Left colon (tissue), 2 donors: ENCODE data around the gene PQBP1. TPM values are rescaled to one million over a fixed set of nuclear protein-coding genes. Genes with fewer than 3 reads are reported as not detected.
"Not testable (repeated sequence)": the region's sequence is repeated elsewhere in the genome, so short reads cannot be mapped to it uniquely, and the experiment has no call there.

ENCODE experiments used
- ATAC-seq: fragments of 200-7000 bp; cut with Tn5 transposase; one replicate; pipeline ENCODE4 v1.9.1; 2020; ENCODE audit warnings: mild to moderate bottlenecking, moderate library complexity
- DNase-seq, 2 donors: peaks; one replicate each; pipeline ENCODE4 v3.0.0-alpha.2; 2020
- intact Hi-C, 2 donors: fragments of 100-400 bp; cut with DNase I in 1 of 2; cut with micrococcal nuclease in 1 of 2; formaldehyde crosslinking; loops; one replicate each; pipeline versions ENCODE4 v1.11.2 to v1.14.0; 2022; cut with DNase I, micrococcal nuclease
- long read RNA-seq: library from polyadenylated mRNA; unstranded; transcript quantifications from one replicate; pipeline ENCODE4 v2.0.0, GENCODE V29; 2021
- total RNA-seq, 2 donors: library from RNA; stranded (reverse); fragmentation: NEBNext Ultra II Directional; extraction: Animal tissue kit (Norgen Biotek cat#: 25700); gene quantifications; one replicate each; pipeline ENCODE4 v1.2.1, GENCODE V29; 2021
- donor health status: DM: no; HTN: no; CAD: no.
- donor health status: DM: yes; HTN: yes; CAD: no.

Gene PQBP1
- 10 to 100 TPM; 68.8 to 70.5 TPM for total RNA-seq
- long read RNA-seq, transcript PQBP1-207 (7 exons, 1,020 nt): major isoform, 23 of 44 reads
- long read RNA-seq, transcript PQBP1-203 (7 exons, 1,056 nt): minor isoform, 7 of 44 reads
- long read RNA-seq, partial matches to known transcripts: 3 of 44 reads
- long read RNA-seq, other reads (novel, unspliced or antisense): 5 of 44 reads

- peak; percentile 88 to 93 for DNase-seq
- intact Hi-C loops: no loop called here
- peak; percentile 90 for ATAC-seq
These were observed at the start of gene PQBP1, which contains the start of gene TIMM17B for GRCh38 chrX:48897625-48898306. PQBP1 (plus strand) TSS chrX:48897930; CDS start chrX:48898510, 580 bp downstream. TIMM17B (minus strand) TSS chrX:48897768; CDS start chrX:48897749, 19 bp downstream.

GRCh38 chrX:48848847-48849246, 48.9 kb upstream of the PQBP1 start:
- ATAC-seq: no peak
- intact Hi-C loops: no loop called here
- no peak for DNase-seq

DNA sequence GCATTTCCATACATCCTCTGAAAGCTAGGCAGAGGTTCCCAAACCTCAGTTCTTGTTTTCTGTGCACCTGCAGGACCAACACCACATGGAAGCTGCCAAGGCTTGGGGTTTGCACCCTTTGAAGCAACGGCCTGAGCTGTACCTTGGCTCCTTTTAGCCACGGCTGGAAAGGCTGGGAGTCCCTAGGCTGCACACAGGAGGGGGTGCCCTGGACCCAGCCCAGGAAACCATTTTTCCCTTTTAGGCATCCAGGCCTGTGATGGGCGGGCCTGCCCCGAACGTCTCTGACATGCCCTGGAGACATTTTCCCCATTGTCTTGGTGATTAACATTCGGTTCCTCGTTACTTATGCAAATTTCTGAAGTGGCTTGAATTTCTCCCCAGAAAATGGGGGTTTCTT, 44.9 kb upstream of the PQBP1 start:
- no peak for DNase-seq
- intact Hi-C loops: no loop called here
- ATAC-seq: no peak

GRCh38 chrX:48853494-48853893, 44.2 kb upstream of the PQBP1 start:
- intact Hi-C loops, ATAC-seq, DNase-seq: not testable (repeated sequence)

- intact Hi-C loops, ATAC-seq: not testable (repeated sequence)
These were observed 43.5 kb upstream of the PQBP1 start for GRCh38 chrX:48854121-48854804.

DNA sequence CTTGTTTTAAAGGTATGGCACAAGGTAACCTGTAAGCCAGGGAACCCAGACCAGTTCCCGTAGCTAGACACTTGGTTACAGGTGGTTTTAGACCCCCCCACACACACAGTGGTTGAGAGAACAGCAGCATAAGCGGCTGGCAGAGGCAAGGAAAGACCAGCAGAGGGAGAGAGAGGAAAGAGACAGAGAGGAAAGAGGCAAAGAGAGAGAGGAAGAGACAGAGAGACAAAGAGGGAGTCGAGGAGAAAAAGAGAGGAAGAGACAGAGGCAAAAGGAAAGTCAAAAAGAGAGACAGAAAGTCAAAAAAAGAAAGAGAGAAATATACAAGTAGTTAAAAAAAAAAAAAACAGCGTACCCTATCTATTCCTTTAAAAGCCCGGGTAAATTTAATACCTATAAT, 42.8 kb upstream of the PQBP1 start:
- ATAC-seq: no peak
- intact Hi-C loops: no loop called here
- DNase-seq: no peak

More at GRCh38 chrX:48854121-48854804, 43.5 kb upstream of the PQBP1 start:
- not testable (repeated sequence) for DNase-seq

GRCh38 chrX:48864210-48864609, 33.5 kb upstream of the PQBP1 start:
- intact Hi-C loops: no loop called here
- DNase-seq: no peak
- ATAC-seq: peak; percentile 56

- not testable (repeated sequence) for ATAC-seq, DNase-seq
These were observed 25.7 kb upstream of the PQBP1 start for GRCh38 chrX:48872017-48872416.

DNA sequence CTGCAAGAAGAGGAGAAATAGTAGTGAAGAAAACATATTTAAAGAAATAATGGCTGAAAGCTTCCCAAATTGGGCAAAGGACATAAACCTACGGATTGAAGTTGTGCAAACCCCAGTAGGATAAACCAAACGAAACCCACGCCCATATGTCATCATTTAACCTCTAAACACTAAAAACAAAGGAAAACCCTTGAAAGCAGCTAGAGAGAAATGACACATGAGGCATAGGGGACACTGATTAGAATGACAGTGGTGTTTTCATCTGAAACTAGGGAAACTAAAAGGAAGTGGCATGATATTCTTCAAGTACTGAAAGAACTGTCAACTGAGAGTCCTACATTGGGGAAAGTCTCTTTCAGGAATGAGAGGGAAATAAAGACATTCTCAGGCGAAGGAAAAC, 20.8 kb upstream of the PQBP1 start:
- intact Hi-C loops, ATAC-seq, DNase-seq: not testable (repeated sequence)

More at GRCh38 chrX:48872017-48872416, 25.7 kb upstream of the PQBP1 start:
- intact Hi-C loops: not testable (repeated sequence)

GRCh38 chrX:48883729-48884128, 14.0 kb upstream of the PQBP1 start:
- intact Hi-C loops: no loop called here
- no peak for ATAC-seq
- DNase-seq: no peak

DNA sequence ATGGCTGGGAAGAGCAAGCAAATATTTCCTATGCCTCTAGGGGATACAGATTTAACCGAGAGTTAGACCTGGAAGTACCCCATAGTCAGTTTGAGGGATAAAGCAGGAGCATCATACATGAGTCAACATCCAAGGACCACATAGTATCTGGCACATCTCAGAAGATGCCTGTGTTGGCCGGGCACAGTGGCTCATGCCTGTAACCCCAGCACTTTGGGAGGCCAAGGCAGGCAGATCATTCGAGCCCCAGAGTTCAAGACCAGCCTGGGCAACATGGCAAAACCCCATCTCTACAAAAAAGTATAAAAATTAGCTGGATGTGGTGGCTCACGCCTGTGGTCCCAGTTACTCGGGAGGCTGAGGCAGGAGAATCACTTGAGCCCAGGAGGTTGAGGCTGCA, 11.1 kb upstream of the PQBP1 start:
- ATAC-seq, intact Hi-C loops: not testable (repeated sequence)

DNA sequence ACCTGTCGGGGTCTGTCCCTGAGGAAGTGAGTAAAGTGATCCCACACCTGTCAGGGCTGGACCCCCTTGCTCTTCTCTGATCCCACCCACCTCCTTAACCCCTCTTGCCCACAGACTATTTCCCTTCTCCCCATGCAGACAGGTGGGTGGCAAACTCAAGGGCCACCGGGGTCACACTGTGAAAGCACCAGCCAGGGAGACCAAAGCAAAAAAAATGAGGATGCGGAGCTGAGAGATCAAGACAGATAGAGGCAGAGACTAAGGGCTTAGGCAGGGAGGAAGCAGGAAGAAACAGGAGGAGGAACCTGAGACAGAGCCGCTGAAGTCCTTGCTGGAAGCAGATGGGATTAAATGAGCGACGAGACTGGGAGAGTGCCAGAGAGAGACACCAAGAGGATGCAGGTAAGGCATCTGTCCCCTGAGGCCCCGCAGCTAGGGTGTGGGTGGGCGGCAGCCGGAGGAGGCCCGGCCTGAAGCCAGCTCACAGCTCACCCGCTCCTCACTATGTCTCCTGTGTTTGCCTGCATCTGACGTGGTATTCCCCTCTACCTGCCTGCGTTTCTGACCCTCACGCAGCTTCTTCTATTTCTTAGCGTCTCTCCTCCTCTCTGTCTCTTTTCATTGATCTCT, 7.3 kb upstream of the PQBP1 start:
- intact Hi-C loops: no loop called here
- DNase-seq (no peak), ATAC-seq (peak; percentile 6)

More for the DNA sequence above, 11.1 kb upstream of the PQBP1 start:
- not testable (repeated sequence) for DNase-seq

DNA sequence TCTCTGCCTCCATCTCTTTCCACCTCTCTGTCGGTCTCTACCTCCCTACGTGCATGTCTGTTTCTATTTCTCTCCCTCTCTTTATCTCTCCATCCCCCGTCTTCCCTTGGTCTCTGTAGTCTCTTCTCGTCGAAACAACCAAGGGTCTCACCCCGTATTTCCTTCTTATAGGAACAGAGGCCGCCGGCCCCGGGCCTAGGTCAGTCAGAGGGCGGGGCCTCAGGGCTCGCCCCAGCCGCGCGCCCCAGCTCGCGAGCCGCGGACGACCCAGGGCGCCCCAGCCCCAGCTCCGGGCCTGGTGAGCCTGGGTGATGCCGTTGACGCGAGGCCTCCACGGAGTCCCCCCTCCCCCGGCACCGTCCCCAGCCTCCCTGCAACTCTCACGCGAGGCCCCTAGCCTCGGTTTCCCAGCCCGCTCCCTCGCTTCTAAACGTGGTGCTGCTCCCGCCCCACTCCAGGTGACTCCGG, 6.8 kb upstream of the PQBP1 start:
- intact Hi-C loops: no loop called here
- DNase-seq: no peak

DNA sequence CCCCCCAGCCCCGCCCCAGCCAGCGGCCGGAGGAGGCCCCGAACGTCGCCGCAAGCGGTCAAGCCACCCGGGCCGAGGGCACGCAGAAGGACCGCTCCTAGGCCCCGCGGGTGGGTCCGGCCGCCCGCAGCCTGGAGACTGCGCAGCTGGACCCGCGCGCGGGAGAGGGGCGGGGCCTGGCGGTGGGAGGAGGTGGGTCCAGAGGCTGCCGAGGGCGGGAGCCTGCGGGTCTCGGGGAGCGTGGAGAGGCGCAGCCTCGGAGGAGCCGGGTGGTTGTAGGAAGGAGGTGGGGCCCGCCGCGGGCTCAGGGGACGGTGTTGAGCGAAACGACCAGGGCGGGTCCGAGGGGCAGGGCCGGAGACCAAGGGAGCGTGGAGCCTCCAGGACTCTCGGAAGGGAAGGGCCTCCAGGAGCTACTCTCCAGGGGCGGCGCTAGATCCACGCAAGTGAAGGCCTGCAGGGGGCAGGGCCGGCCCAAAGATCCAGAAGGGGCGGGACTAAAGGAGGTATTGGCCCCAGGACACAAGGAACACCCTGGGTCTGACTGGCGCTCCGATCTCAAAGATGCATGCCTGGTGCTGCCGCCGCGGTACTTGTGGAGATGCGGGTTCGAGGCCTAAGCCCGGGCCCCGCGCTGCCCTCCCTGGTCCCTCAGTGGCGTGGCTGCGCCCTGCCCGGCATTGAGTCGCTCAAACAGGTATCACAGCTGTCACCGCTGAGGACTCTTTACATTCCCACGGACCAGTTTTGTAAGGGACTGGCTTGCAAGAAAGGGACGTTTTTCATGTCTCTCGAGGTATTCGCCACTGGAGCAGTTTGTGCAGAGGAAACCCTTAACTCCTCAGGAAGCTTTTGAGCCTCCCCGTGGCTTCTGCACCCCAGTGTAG, 6.1 kb upstream of the PQBP1 start:
- peak; percentile 88 to 91 for DNase-seq
- intact Hi-C loops: no loop called here
- ATAC-seq: peak; percentile 92

More for the DNA sequence above, 6.8 kb upstream of the PQBP1 start:
- ATAC-seq: peak; percentile 47

GRCh38 chrX:48892896-48893295, 4.8 kb upstream of the PQBP1 start:
- intact Hi-C loops: no loop called here
- DNase-seq (no peak), ATAC-seq (no peak)

DNA sequence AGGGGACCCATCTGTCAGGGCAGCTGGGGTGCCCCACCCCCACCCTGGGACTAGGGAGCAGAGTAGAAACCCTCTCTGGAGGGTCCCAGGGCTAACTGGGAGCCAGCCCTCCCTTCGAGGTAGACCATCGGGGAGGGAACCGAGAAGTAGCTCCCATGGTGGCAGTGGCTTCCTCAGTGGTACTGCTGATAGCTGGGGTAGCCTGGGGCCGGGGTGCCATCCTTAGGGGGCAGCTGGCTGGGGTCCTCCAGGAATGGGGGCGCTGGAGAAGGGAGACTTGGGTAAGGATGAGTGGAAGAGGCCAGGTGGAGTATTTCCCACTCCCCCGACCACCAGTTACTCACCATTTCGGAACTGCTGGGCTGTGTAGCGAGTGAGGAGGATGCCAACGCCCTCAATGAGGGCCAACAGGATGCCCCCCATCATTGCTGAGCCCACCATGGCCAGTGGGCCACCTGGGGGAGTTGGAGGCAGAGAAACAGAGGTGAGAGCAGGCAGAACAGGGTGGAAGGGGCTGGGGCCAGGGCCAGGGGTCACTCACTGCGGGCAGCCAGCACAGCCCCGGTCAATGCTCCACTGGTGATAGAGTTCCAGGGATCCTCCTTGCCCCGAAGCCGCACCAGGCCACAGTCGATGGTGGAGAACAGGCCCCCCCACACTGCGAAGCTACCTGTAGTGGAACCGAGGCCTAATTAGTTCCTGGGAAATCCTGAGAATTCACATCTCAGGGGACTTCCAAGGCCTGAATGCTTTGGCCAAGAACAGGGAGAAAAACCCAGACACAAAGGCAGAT, 4.0 kb upstream of the PQBP1 start:
- DNase-seq: no peak
- intact Hi-C loops: no loop called here
- ATAC-seq: no peak

- intact Hi-C loops: no loop called here
These were observed 2.8 kb upstream of the PQBP1 start for GRCh38 chrX:48894891-48895290.

More at GRCh38 chrX:48894891-48895290, 2.8 kb upstream of the PQBP1 start:
- ATAC-seq (no peak), DNase-seq (no peak)
